HEK293 (cell line): Measurements from ENCODE around the gene METAP1D.

ENCODE experiments used
- HOXD13 ChIP-seq: sonication (generic); formaldehyde crosslinking; IDR thresholded peaks from 2 replicates; pipeline ENCODE4 v1.8.0; 2022; ENCODE audit warnings: missing genetic modification reagents, borderline replicate concordance
- KLF16 ChIP-seq: fragments of 450-650 bp; formaldehyde crosslinking; IDR thresholded peaks from 2 replicates; pipeline ENCODE4 v1.5.1; 2017; ENCODE audit warnings: missing biosample characterization, missing genetic modification characterization
- KLF7 ChIP-seq: fragments of 450-650 bp; formaldehyde crosslinking; IDR thresholded peaks from 2 replicates; pipeline ENCODE4 v1.5.1; 2016; ENCODE audit warnings: missing biosample characterization, missing genetic modification characterization, borderline replicate concordance
- OVOL3 ChIP-seq: fragments of 450-650 bp; formaldehyde crosslinking; IDR thresholded peaks from 2 replicates; pipeline ENCODE4 v1.5.1; 2016; ENCODE audit warnings: missing biosample characterization, missing genetic modification characterization
- PRDM1 ChIP-seq: fragments of 450-650 bp; formaldehyde crosslinking; IDR thresholded peaks from 2 replicates; pipeline ENCODE4; 2016; ENCODE audit warnings: missing biosample characterization, missing genetic modification characterization
- RBAK ChIP-seq: fragments of 450-650 bp; formaldehyde crosslinking; IDR thresholded peaks from 2 replicates; pipeline ENCODE4 v1.5.1; 2016; ENCODE audit warnings: missing biosample characterization, missing genetic modification characterization
- SCRT1 ChIP-seq: fragments of 450-650 bp; formaldehyde crosslinking; IDR thresholded peaks from 2 replicates; pipeline ENCODE4 v1.5.1; 2016; ENCODE audit warnings: missing biosample characterization, missing genetic modification characterization, borderline replicate concordance
- SP3 ChIP-seq: fragments of 450-650 bp; formaldehyde crosslinking; IDR thresholded peaks from 2 replicates; pipeline ENCODE4 v1.5.1; 2016; ENCODE audit warnings: missing biosample characterization, missing genetic modification characterization
- SP7 ChIP-seq: fragments of 450-650 bp; formaldehyde crosslinking; IDR thresholded peaks from 2 replicates; pipeline ENCODE4 v1.5.1; 2016; ENCODE audit warnings: missing biosample characterization, missing genetic modification characterization
- ZBTB7A ChIP-seq: fragments of 450-650 bp; formaldehyde crosslinking; IDR thresholded peaks from 2 replicates; pipeline ENCODE4 v1.5.1; 2016; ENCODE audit warnings: low read depth, missing biosample characterization, missing genetic modification characterization
- ZFP3 ChIP-seq: fragments of 450-650 bp; formaldehyde crosslinking; IDR thresholded peaks from 2 replicates; pipeline ENCODE4 v1.5.1; 2016; ENCODE audit warnings: low read depth, missing biosample characterization, missing genetic modification characterization
- ZNF174 ChIP-seq: fragments of 450-650 bp; formaldehyde crosslinking; IDR thresholded peaks from 2 replicates; pipeline ENCODE4 v1.5.0; 2017; ENCODE audit warnings: missing biosample characterization, mild to moderate bottlenecking, missing genetic modification characterization
- ZNF24 ChIP-seq: fragments of 450-650 bp; formaldehyde crosslinking; IDR thresholded peaks from 2 replicates; pipeline ENCODE4 v1.5.1; 2016; ENCODE audit warnings: missing biosample characterization, missing genetic modification characterization
- ZNF335 ChIP-seq: fragments of 450-650 bp; formaldehyde crosslinking; conservative IDR thresholded peaks from 2 replicates; pipeline ENCODE4 v1.5.1; 2016; ENCODE audit warnings: missing biosample characterization, missing genetic modification characterization
- ZNF37A ChIP-seq: fragments of 450-650 bp; IDR thresholded peaks from 2 replicates; pipeline ENCODE4 v1.5.1; 2018; ENCODE audit warnings: missing biosample characterization, missing genetic modification characterization
- ZNF391 ChIP-seq: fragments of 450-650 bp; formaldehyde crosslinking; IDR thresholded peaks from 2 replicates; pipeline ENCODE4 v1.5.1; 2016; ENCODE audit warnings: low read depth, missing biosample characterization, missing genetic modification characterization, borderline replicate concordance
- ZNF433 ChIP-seq: fragments of 450-650 bp; formaldehyde crosslinking; IDR thresholded peaks from 2 replicates; pipeline ENCODE4 v1.5.1; 2016; ENCODE audit warnings: missing biosample characterization, missing genetic modification characterization, low read depth
- ZNF473 ChIP-seq: fragments of 450-650 bp; formaldehyde crosslinking; IDR thresholded peaks from 2 replicates; pipeline ENCODE4 v1.5.1; 2017; ENCODE audit warnings: missing biosample characterization, missing genetic modification characterization
- ZNF548 ChIP-seq: fragments of 450-650 bp; formaldehyde crosslinking; IDR thresholded peaks from 2 replicates; pipeline ENCODE4 v1.5.1; 2016; ENCODE audit warnings: missing biosample characterization, missing genetic modification characterization
- ZNF571 ChIP-seq: fragments of 450-650 bp; formaldehyde crosslinking; IDR thresholded peaks from 2 replicates; pipeline ENCODE4 v1.5.0; 2017; ENCODE audit warnings: missing biosample characterization, missing genetic modification characterization
- ZNF626 ChIP-seq: fragments of 450-650 bp; sonication (Bioruptor Pico); formaldehyde crosslinking; IDR thresholded peaks from 2 replicates; pipeline ENCODE4 v1.5.1; 2018; ENCODE audit warnings: missing biosample characterization, missing genetic modification characterization, inconsistent platforms
- ZNF654 ChIP-seq: fragments of 450-650 bp; formaldehyde crosslinking; IDR thresholded peaks from 2 replicates; pipeline ENCODE4 v1.5.1; 2016; ENCODE audit warnings: low read depth, missing biosample characterization, missing genetic modification characterization
- ZNF677 ChIP-seq: fragments of 450-650 bp; IDR thresholded peaks from 2 replicates; pipeline ENCODE4 v1.5.0; 2018; ENCODE audit warnings: missing biosample characterization, mild to moderate bottlenecking, missing genetic modification characterization, moderate library complexity
- ZNF776 ChIP-seq: fragments of 450-650 bp; formaldehyde crosslinking; IDR thresholded peaks from 2 replicates; pipeline ENCODE4 v1.5.0; 2017; ENCODE audit warnings: missing biosample characterization, missing genetic modification characterization, borderline replicate concordance
- ZNF837 ChIP-seq: fragments of 450-650 bp; formaldehyde crosslinking; IDR thresholded peaks from 2 replicates; pipeline ENCODE4 v1.5.1; 2016; ENCODE audit warnings: missing biosample characterization, missing genetic modification characterization
- ZNF843 ChIP-seq: fragments of 450-650 bp; formaldehyde crosslinking; IDR thresholded peaks from 2 replicates; pipeline ENCODE4 v1.5.1; 2016; ENCODE audit warnings: missing biosample characterization, missing genetic modification characterization
- TF ChIP-seq, protein P1 (sequence below): fragments of 450-650 bp; formaldehyde crosslinking; conservative IDR thresholded peaks from 2 replicates; pipeline ENCODE4 v1.5.1; 2016; ENCODE audit warnings: low read depth, missing biosample characterization, missing genetic modification characterization
- TF ChIP-seq, protein P2 (sequence below): fragments of 450-650 bp; formaldehyde crosslinking; IDR thresholded peaks from 2 replicates; pipeline ENCODE4 v1.5.1; 2016; ENCODE audit warnings: missing biosample characterization, missing genetic modification characterization
- TF ChIP-seq, protein P3 (sequence below): fragments of 450-650 bp; formaldehyde crosslinking; IDR thresholded peaks from 2 replicates; pipeline ENCODE4 v1.5.1; 2016; ENCODE audit warnings: missing biosample characterization, missing genetic modification characterization
- TF ChIP-seq, protein P4 (sequence below): fragments of 450-650 bp; formaldehyde crosslinking; IDR thresholded peaks from 2 replicates; pipeline ENCODE4 v1.5.1; 2016; ENCODE audit warnings: missing biosample characterization, missing genetic modification characterization

The METAP1D gene

DNA sequence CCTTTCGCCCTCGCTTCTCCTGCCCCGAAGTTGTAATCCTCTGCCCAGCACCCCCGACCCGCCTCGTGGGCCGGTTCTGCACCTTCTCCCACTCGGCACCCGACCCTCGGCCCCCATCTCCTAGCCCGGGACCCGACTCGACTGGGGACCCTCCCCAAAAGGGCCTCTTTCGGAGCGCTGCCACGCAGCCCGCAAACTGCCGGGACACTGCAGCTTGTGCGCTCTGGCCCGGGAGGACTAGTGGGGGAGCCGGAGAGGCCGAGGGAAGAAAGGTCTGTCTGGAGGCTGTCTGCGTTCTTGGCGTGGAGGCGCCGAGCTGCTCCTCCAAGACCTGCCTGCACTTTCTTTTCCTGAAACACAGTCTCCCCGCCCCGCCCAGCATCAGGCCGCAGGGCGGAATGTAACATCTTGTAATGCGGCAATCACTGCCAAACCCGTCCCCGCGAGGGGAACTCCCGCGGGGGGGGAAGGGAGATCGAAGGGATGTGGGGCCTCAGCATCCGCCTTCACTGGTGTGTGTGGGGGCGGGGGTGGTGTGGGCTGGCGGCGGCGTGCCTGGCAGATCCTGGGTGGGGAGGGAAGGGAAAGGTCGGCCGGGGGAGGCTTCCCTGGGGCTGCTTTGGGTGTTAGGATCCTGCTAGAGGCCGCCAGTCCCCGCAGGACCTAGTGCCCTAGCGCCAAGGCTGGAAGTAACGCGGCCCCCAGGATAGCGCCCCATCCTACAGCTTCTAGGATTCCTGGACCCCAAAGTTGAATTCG lies 95.6 kb downstream of the METAP1D start (continued):
- peak; percentile 77 for TF ChIP-seq ZNF335
- TF ChIP-seq, protein P1, sequence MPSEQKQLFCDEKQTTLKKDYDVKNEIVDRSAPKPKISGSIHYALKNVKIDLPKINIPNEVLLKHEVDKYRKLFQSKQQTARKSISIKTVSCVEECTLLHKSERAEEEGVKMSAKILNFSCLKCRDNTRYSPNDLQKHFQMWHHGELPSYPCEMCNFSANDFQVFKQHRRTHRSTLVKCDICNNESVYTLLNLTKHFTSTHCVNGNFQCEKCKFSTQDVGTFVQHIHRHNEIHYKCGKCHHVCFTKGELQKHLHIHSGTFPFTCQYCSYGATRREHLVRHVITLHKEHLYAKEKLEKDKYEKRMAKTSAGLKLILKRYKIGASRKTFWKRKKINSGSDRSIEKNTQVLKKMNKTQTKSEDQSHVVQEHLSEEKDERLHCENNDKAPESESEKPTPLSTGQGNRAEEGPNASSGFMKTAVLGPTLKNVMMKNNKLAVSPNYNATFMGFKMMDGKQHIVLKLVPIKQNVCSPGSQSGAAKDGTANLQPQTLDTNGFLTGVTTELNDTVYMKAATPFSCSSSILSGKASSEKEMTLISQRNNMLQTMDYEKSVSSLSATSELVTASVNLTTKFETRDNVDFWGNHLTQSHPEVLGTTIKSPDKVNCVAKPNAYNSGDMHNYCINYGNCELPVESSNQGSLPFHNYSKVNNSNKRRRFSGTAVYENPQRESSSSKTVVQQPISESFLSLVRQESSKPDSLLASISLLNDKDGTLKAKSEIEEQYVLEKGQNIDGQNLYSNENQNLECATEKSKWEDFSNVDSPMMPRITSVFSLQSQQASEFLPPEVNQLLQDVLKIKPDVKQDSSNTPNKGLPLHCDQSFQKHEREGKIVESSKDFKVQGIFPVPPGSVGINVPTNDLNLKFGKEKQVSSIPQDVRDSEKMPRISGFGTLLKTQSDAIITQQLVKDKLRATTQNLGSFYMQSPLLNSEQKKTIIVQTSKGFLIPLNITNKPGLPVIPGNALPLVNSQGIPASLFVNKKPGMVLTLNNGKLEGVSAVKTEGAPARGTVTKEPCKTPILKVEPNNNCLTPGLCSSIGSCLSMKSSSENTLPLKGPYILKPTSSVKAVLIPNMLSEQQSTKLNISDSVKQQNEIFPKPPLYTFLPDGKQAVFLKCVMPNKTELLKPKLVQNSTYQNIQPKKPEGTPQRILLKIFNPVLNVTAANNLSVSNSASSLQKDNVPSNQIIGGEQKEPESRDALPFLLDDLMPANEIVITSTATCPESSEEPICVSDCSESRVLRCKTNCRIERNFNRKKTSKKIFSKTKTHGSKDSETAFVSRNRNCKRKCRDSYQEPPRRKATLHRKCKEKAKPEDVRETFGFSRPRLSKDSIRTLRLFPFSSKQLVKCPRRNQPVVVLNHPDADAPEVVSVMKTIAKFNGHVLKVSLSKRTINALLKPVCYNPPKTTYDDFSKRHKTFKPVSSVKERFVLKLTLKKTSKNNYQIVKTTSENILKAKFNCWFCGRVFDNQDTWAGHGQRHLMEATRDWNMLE (tag by site-specific recombination): no peak
- TF ChIP-seq ZNF776 (tag by site-specific recombination): no peak
- peak; percentile 58; the same call in 1 of the 2 replicates for TF ChIP-seq SP7
- no peak for TF ChIP-seq ZNF548 (tag by site-specific recombination)
- peak; percentile 60 for TF ChIP-seq SP3 (tag by site-specific recombination)
- TF ChIP-seq, protein P2, sequence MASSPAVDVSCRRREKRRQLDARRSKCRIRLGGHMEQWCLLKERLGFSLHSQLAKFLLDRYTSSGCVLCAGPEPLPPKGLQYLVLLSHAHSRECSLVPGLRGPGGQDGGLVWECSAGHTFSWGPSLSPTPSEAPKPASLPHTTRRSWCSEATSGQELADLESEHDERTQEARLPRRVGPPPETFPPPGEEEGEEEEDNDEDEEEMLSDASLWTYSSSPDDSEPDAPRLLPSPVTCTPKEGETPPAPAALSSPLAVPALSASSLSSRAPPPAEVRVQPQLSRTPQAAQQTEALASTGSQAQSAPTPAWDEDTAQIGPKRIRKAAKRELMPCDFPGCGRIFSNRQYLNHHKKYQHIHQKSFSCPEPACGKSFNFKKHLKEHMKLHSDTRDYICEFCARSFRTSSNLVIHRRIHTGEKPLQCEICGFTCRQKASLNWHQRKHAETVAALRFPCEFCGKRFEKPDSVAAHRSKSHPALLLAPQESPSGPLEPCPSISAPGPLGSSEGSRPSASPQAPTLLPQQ (tag by site-specific recombination): peak; percentile 51; the same call in 1 of the 2 replicates
- TF ChIP-seq ZNF24: peak; percentile 26
- no peak for TF ChIP-seq ZNF174 (tag by site-specific recombination)
- TF ChIP-seq ZFP3 (tag by site-specific recombination): no peak
- TF ChIP-seq OVOL3 (tag by site-specific recombination): no peak; the same call in 1 of the 2 replicates
- TF ChIP-seq ZNF473 (tag by site-specific recombination): no peak
- peak; percentile 29; the same call in 1 of the 2 replicates for TF ChIP-seq KLF16
- TF ChIP-seq ZNF391: no peak
- no peak for TF ChIP-seq HOXD13
- TF ChIP-seq RBAK: no peak
- TF ChIP-seq PRDM1 (tag by site-specific recombination): 0 out of 2 replicates have a peak, but pooled peaks have one; percentile 36
- no peak for TF ChIP-seq ZNF571 (tag by site-specific recombination)
- TF ChIP-seq, protein P3, sequence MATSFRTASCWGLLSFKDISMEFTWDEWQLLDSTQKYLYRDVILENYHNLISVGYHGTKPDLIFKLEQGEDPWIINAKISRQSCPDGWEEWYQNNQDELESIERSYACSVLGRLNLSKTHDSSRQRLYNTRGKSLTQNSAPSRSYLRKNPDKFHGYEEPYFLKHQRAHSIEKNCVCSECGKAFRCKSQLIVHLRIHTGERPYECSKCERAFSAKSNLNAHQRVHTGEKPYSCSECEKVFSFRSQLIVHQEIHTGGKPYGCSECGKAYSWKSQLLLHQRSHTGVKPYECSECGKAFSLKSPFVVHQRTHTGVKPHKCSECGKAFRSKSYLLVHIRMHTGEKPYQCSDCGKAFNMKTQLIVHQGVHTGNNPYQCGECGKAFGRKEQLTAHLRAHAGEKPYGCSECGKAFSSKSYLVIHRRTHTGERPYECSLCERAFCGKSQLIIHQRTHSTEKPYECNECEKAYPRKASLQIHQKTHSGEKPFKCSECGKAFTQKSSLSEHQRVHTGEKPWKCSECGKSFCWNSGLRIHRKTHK (tag by site-specific recombination): no peak
- 0 out of 2 replicates have a peak, but pooled peaks have one; percentile 26 for TF ChIP-seq KLF7 (tag by site-specific recombination)
- TF ChIP-seq ZNF654 (tag by site-specific recombination): no peak
- no peak for TF ChIP-seq ZBTB7A
- no peak for TF ChIP-seq ZNF677 (tag by site-specific recombination)
- 0 out of 2 replicates have a peak, but pooled peaks have one; percentile 12 for TF ChIP-seq ZNF843 (tag by site-specific recombination)
- no peak for TF ChIP-seq ZNF433
- TF ChIP-seq SCRT1 (tag by site-specific recombination): no peak
- no peak for TF ChIP-seq ZNF837 (tag by site-specific recombination)
- no peak for TF ChIP-seq ZNF626 (tag by site-specific recombination)
- TF ChIP-seq, protein P4, sequence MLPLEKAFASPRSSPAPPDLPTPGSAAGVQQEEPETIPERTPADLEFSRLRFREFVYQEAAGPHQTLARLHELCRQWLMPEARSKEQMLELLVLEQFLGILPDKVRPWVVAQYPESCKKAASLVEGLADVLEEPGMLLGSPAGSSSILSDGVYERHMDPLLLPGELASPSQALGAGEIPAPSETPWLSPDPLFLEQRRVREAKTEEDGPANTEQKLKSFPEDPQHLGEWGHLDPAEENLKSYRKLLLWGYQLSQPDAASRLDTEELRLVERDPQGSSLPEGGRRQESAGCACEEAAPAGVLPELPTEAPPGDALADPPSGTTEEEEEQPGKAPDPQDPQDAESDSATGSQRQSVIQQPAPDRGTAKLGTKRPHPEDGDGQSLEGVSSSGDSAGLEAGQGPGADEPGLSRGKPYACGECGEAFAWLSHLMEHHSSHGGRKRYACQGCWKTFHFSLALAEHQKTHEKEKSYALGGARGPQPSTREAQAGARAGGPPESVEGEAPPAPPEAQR (tag by site-specific recombination): no peak
- TF ChIP-seq ZNF37A (tag by site-specific recombination): no peak
